Gastroesophageal sphincter (tissue), 3 donors: Measurements from ENCODE around the gene PRR23B.

Experiments used
- POLR2A ChIP-seq, 2 donors: fragments of 450-650 bp; IDR thresholded peaks; one replicate each; pipeline ENCODE4 v1.6.1; 2017; ENCODE audit warnings: antibody characterized with exemption in 2 of 2, mild to moderate bottlenecking in 2 of 2, moderate library complexity in 1 of 2
- POLR2AphosphoS5 ChIP-seq: sonication (generic); formaldehyde crosslinking; IDR thresholded peaks from one replicate; pipeline ENCODE4 v1.6.1; 2017; ENCODE audit warnings: antibody characterized with exemption
- TF ChIP-seq, protein P1 (sequence below), 4 experiments: fragments of 200-600 bp in 2 of 4; fragments of 450-650 bp in 2 of 4; sonication (generic) in 1 of 4; IDR thresholded peaks; one replicate each; pipeline ENCODE4 v1.5.1; 2017 to 2019; ENCODE audit warnings: antibody characterized with exemption in 4 of 4, mild to moderate bottlenecking in 2 of 4, moderate library complexity in 2 of 4

DNA sequence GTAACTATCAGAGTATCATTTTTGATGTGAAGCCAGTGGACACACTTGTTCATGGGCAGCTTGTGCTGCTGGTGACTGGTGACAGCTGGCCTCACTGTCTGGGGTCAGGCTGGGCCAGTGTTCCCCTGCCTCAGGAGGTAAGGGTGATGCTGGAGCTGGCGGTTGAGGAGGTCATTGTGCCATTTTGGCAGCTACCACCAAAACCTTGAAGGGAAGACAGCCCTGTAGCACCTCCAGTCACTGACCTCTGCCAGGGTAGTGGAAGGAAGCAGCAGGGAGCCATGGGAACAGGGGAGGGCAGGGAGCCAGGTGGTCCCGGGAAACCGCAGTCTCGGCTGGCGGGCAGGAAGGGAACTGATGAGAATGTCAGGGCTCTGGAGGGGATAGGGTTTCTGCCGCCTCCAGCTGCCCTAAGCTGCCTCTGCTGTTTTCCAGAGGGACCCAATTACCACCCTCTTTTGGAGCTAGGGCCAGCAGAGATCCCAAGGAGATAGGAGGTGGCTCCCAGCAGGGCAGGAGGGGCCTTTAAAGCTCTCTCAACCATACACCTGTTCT lies 48.9 kb downstream of the PRR23B start:
- TF ChIP-seq, protein P1, sequence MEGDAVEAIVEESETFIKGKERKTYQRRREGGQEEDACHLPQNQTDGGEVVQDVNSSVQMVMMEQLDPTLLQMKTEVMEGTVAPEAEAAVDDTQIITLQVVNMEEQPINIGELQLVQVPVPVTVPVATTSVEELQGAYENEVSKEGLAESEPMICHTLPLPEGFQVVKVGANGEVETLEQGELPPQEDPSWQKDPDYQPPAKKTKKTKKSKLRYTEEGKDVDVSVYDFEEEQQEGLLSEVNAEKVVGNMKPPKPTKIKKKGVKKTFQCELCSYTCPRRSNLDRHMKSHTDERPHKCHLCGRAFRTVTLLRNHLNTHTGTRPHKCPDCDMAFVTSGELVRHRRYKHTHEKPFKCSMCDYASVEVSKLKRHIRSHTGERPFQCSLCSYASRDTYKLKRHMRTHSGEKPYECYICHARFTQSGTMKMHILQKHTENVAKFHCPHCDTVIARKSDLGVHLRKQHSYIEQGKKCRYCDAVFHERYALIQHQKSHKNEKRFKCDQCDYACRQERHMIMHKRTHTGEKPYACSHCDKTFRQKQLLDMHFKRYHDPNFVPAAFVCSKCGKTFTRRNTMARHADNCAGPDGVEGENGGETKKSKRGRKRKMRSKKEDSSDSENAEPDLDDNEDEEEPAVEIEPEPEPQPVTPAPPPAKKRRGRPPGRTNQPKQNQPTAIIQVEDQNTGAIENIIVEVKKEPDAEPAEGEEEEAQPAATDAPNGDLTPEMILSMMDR (IDR thresholded peaks at IDR 0.05): no peak
- TF ChIP-seq POLR2A (IDR thresholded peaks at IDR 0.05): no peak
- no peak for TF ChIP-seq POLR2AphosphoS5
